Peyer's patch (tissue), 4 donors: ENCODE data around the gene SLC51B.

ENCODE experiments used
- CTCF ChIP-seq, 6 experiments: fragments of 450-650 bp in 4 of 6; fragments of 200-600 bp in 2 of 6; sonication (generic) in 1 of 6; IDR thresholded peaks; one replicate each; pipeline ENCODE4 v1.5.1; 2017 to 2019; ENCODE audit warnings: antibody characterized with exemption in 6 of 6, mild to moderate bottlenecking in 3 of 6, moderate library complexity in 1 of 6
- POLR2A ChIP-seq, 2 donors: fragments of 450-650 bp; IDR thresholded peaks; one replicate each; pipeline ENCODE4 v1.5.1; 2017; ENCODE audit warnings: antibody characterized with exemption in 2 of 2, mild to moderate bottlenecking in 2 of 2, moderate library complexity in 2 of 2

DNA sequence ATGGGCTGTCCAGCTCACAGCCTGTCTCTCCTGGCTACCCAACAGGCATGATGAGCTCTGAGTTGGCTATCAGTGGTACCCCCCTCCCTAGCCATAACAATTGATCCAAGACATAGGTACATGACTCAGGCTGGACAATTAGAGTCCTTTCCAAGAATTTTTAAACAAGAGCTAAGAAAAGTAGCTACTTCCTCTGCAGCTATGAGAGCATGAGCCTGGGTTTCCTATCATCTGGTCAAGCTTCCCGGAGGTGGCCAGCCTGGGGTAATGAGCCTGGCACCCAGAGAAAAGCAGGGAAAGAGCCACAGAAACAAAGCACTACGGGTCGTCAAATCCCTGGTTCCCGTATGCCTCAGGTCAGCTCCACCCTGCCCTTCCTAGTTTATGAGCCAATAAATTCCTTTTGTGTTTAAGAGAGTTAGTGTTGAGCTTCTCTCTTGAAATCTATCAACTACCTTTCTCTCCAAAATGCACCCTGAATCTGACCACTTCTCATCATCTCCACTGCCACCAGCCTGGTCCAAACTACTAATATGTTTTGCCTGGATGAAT lies 2.3 kb upstream of the SLC51B start:
- TF ChIP-seq CTCF (IDR thresholded peaks at IDR 0.05) (no peak), POLR2A (IDR thresholded peaks at IDR 0.05) (no peak)
